ENCODE data around the gene ERCC6L2.

ERCC6L2 gene

GRCh38 chr9:95890594-95890993, 15.1 kb downstream of the ERCC6L2 start:
- Histone ChIP-seq H2AFZ (ENCODE audit: low read depth, low read length) (no peak overlapping the region), H3K4me2 (ENCODE audit: low read length) (no peak overlapping the region), H3K4me3 (ENCODE audit: low read length) (no peak overlapping the region), H3K79me2 (ENCODE audit: low read length) (peaks cover 4% of the 10 kb centered on the region), H3K27ac (ENCODE audit: low read length) (no peak overlapping the region), H3K9me3 (ENCODE audit: insufficient read depth, low read length) (no peaks in the 10 kb centered on the region), H3K27me3 (ENCODE audit: low read depth, low read length) (no peaks in the 10 kb centered on the region), H3K9ac (ENCODE audit: low read length) (no peak overlapping the region), H3K36me3 (replicated peaks; ENCODE audit: low read depth, low read length) (peaks cover 20% of the 10 kb centered on the region), H3K4me1 (ENCODE audit: low read length) (no peaks in the 10 kb centered on the region), H4K20me1 (ENCODE audit: insufficient read depth, low read length) (no peaks in the 10 kb centered on the region)
- no peak for TF ChIP-seq CTCF (IDR thresholded peaks at IDR 0.05; ENCODE audit: low read depth, low read length)
- no peak for TF ChIP-seq EZH2phosphoT487 (IDR thresholded peaks at IDR 0.05; ENCODE audit: low read depth)

- no peak overlapping the region for H2AFZ ChIP-seq (ENCODE audit: low read depth, low read length)
- H3K36me3 ChIP-seq (replicated peaks; ENCODE audit: low read depth, low read length), result peaks cover 18% of the 10 kb centered on the region
- no peaks in the 10 kb centered on the region for H4K20me1 ChIP-seq (ENCODE audit: insufficient read depth, low read length)
- H3K9ac ChIP-seq (ENCODE audit: low read length), result no peak overlapping the region
- no peaks in the 10 kb centered on the region for H3K4me1 ChIP-seq (ENCODE audit: low read length)
- H3K27ac ChIP-seq (ENCODE audit: low read length), result no peak overlapping the region
- H3K79me2 ChIP-seq (ENCODE audit: low read length), result no peaks in the 10 kb centered on the region; the same call in 1 of the 2 replicates
- H3K27me3 ChIP-seq (ENCODE audit: low read depth, low read length), result no peaks in the 10 kb centered on the region
- no peaks in the 10 kb centered on the region for H3K9me3 ChIP-seq (ENCODE audit: insufficient read depth, low read length)
- no peak overlapping the region for H3K4me3 ChIP-seq (ENCODE audit: low read length)
- TF ChIP-seq CTCF (IDR thresholded peaks at IDR 0.05; ENCODE audit: low read depth, low read length) (no peak), EZH2phosphoT487 (IDR thresholded peaks at IDR 0.05; ENCODE audit: low read depth) (no peak)
- no peak overlapping the region for H3K4me2 ChIP-seq (ENCODE audit: low read length)
Measured at GRCh38 chr9:95891067-95891671, 15.7 kb downstream of the ERCC6L2 start.

- Histone ChIP-seq H3K27me3 (ENCODE audit: low read depth, low read length) (no peaks in the 10 kb centered on the region), H3K4me2 (ENCODE audit: low read length) (no peak overlapping the region), H3K36me3 (replicated peaks; ENCODE audit: low read depth, low read length) (peaks cover 12% of the 10 kb centered on the region), H3K4me1 (ENCODE audit: low read length) (peaks cover 13% of the 10 kb centered on the region), H3K27ac (ENCODE audit: low read length) (no peak overlapping the region), H4K20me1 (ENCODE audit: insufficient read depth, low read length) (no peaks in the 10 kb centered on the region), H3K9ac (ENCODE audit: low read length) (no peak overlapping the region), H3K4me3 (ENCODE audit: low read length) (no peak overlapping the region), H2AFZ (ENCODE audit: low read depth, low read length) (no peak overlapping the region), H3K79me2 (ENCODE audit: low read length) (peaks cover 4% of the 10 kb centered on the region), H3K9me3 (ENCODE audit: insufficient read depth, low read length) (no peaks in the 10 kb centered on the region)
- TF ChIP-seq CTCF (IDR thresholded peaks at IDR 0.05; ENCODE audit: low read depth, low read length) (no peak), EZH2phosphoT487 (IDR thresholded peaks at IDR 0.05; ENCODE audit: low read depth) (no peak)
Measured at GRCh38 chr9:95892690-95893089, 17.2 kb downstream of the ERCC6L2 start.

GRCh38 chr9:95896580-95896979, 21.1 kb downstream of the ERCC6L2 start:
- Histone ChIP-seq H3K9me3 (ENCODE audit: insufficient read depth, low read length) (no peaks in the 10 kb centered on the region), H3K4me2 (ENCODE audit: low read length) (no peak overlapping the region), H3K4me3 (ENCODE audit: low read length) (no peak overlapping the region), H3K4me1 (ENCODE audit: low read length) (peaks cover 18% of the 10 kb centered on the region), H3K36me3 (replicated peaks; ENCODE audit: low read depth, low read length) (peaks cover 12% of the 10 kb centered on the region), H3K9ac (ENCODE audit: low read length) (no peak overlapping the region), H2AFZ (ENCODE audit: low read depth, low read length) (no peak overlapping the region), H3K27ac (ENCODE audit: low read length) (no peak overlapping the region), H4K20me1 (ENCODE audit: insufficient read depth, low read length) (no peaks in the 10 kb centered on the region), H3K79me2 (ENCODE audit: low read length) (peaks cover 4% of the 10 kb centered on the region), H3K27me3 (ENCODE audit: low read depth, low read length) (no peaks in the 10 kb centered on the region)
- TF ChIP-seq CTCF (IDR thresholded peaks at IDR 0.05; ENCODE audit: low read depth, low read length) (no peak), EZH2phosphoT487 (IDR thresholded peaks at IDR 0.05; ENCODE audit: low read depth) (no peak)
